MM.1S (cell line): ENCODE measurements around the gene ADRB1.

ENCODE experiments used
- DNase-seq: peaks from one replicate; pipeline ENCODE4 v3.0.0-alpha.2; 2015
- H2AFZ ChIP-seq: fragments of 300-600 bp; sonication (generic); 2 replicates; pipeline ENCODE4 v1.6.0; 2016; ENCODE audit warnings: antibody characterized with exemption, low read length
- H3F3A ChIP-seq: fragments of 300-600 bp; sonication (generic); 2 replicates; pipeline ENCODE4 v1.6.1; 2016; ENCODE audit warnings: mild to moderate bottlenecking, antibody characterized with exemption, low read length, moderate library complexity, mixed read lengths; ENCODE audit not compliant: insufficient read depth
- H3K27ac ChIP-seq: fragments of 300-600 bp; sonication (generic); 2 replicates; pipeline ENCODE4 v1.5.1; 2016; ENCODE audit warnings: mild to moderate bottlenecking, low read length
- H3K27me3 ChIP-seq: fragments of 300-600 bp; sonication (generic); replicated peaks from 2 replicates; pipeline ENCODE4 v1.6.0; 2016; ENCODE audit warnings: low read length; ENCODE audit not compliant: insufficient read depth
- H3K36me3 ChIP-seq: fragments of 300-600 bp; sonication (generic); replicated peaks from 2 replicates; pipeline ENCODE4 v1.6.1; 2016; ENCODE audit warnings: mild to moderate bottlenecking, low read length, mixed read lengths; ENCODE audit not compliant: insufficient read depth
- H3K4me1 ChIP-seq: fragments of 300-600 bp; sonication (generic); 2 replicates; pipeline ENCODE4 v1.6.1; 2016; ENCODE audit warnings: low read length, mixed read lengths
- H3K4me2 ChIP-seq: fragments of 300-600 bp; sonication (generic); 2 replicates; pipeline ENCODE4 v1.6.0; 2016; ENCODE audit warnings: low read depth, low read length
- H3K4me3 ChIP-seq: fragments of 300-600 bp; sonication (generic); 2 replicates; pipeline ENCODE4 v1.5.1; 2016; ENCODE audit warnings: low read length, mixed read lengths
- H3K79me2 ChIP-seq: fragments of 300-600 bp; sonication (generic); 2 replicates; pipeline ENCODE4 v1.6.1; 2016; ENCODE audit warnings: mixed run types, low read length, mixed read lengths
- H3K9ac ChIP-seq: fragments of 300-600 bp; sonication (generic); 2 replicates; pipeline ENCODE4 v1.6.1; 2016; ENCODE audit warnings: low read length, mixed read lengths
- H3K9me2 ChIP-seq: fragments of 300-600 bp; sonication (generic); replicated peaks from 2 replicates; pipeline ENCODE4 v1.6.1; 2016; ENCODE audit warnings: mild to moderate bottlenecking, low read length, mixed read lengths; ENCODE audit not compliant: insufficient read depth
- H3K9me3 ChIP-seq: fragments of 300-600 bp; sonication (generic); replicated peaks from 2 replicates; pipeline ENCODE4 v1.6.1; 2016; ENCODE audit warnings: mild to moderate bottlenecking, low read length, mixed read lengths; ENCODE audit not compliant: insufficient read depth
- H4K20me1 ChIP-seq: fragments of 300-600 bp; sonication (generic); 2 replicates; pipeline ENCODE4 v1.6.1; 2016; ENCODE audit warnings: mild to moderate bottlenecking, low read length, moderate library complexity, mixed read lengths; ENCODE audit not compliant: insufficient read depth
- EZH2 ChIP-seq: fragments of 300-600 bp; sonication (generic); optimal IDR thresholded peaks from 2 replicates; pipeline ENCODE3; 2017; ENCODE audit warnings: low read depth, mild to moderate bottlenecking, antibody characterized with exemption, low read length, mixed read lengths
- EZH2phosphoT487 ChIP-seq: fragments of 300-600 bp; sonication (generic); IDR thresholded peaks from 2 replicates; pipeline ENCODE4 v1.6.1; 2018; ENCODE audit warnings: antibody characterized with exemption, low read length
- TF ChIP-seq, protein P1 (sequence below): fragments of 300-600 bp; sonication (generic); IDR thresholded peaks from 2 replicates; pipeline ENCODE4 v1.5.1; 2016; ENCODE audit warnings: antibody characterized with exemption, low read length, mixed read lengths

ADRB1 gene

DNA sequence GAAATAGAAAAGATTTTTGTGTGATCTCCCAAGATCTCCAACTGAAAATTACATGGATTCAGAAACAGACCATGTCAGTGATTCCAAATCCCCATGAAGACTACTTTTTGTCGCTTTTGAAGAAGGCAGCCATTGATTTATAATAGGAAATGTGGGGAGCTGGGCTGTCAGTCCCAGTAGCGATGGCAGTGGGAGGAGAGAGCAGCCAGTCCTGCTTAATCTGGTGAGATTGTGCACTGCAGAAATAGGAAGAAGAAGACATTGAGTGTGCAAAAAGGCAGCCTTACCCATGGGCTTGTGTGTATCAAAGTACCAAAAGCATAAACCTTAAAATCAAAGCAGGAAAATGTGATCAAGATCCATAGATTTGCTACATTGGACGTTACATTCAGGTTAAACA is 4.8 kb downstream of the ADRB1 start:
- Histone ChIP-seq H3K9me3 (no peaks in the 10 kb centered on the region), H3K4me3 (no peak overlapping the region), H2AFZ (no peak overlapping the region), H3K27me3 (no peaks in the 10 kb centered on the region), H3K9ac (no peak overlapping the region), H4K20me1 (no peaks in the 10 kb centered on the region), H3F3A (no peaks in the 10 kb centered on the region), H3K9me2 (no peaks in the 10 kb centered on the region), H3K36me3 (no peaks in the 10 kb centered on the region), H3K79me2 (no peaks in the 10 kb centered on the region), H3K4me2 (no peak overlapping the region), H3K4me1 (no peaks in the 10 kb centered on the region), H3K27ac (no peak overlapping the region)
- TF ChIP-seq, protein P1, sequence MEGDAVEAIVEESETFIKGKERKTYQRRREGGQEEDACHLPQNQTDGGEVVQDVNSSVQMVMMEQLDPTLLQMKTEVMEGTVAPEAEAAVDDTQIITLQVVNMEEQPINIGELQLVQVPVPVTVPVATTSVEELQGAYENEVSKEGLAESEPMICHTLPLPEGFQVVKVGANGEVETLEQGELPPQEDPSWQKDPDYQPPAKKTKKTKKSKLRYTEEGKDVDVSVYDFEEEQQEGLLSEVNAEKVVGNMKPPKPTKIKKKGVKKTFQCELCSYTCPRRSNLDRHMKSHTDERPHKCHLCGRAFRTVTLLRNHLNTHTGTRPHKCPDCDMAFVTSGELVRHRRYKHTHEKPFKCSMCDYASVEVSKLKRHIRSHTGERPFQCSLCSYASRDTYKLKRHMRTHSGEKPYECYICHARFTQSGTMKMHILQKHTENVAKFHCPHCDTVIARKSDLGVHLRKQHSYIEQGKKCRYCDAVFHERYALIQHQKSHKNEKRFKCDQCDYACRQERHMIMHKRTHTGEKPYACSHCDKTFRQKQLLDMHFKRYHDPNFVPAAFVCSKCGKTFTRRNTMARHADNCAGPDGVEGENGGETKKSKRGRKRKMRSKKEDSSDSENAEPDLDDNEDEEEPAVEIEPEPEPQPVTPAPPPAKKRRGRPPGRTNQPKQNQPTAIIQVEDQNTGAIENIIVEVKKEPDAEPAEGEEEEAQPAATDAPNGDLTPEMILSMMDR = no peak
- TF ChIP-seq EZH2 = no peak
- no peak for TF ChIP-seq EZH2phosphoT487
- no peak for DNase-seq

DNA sequence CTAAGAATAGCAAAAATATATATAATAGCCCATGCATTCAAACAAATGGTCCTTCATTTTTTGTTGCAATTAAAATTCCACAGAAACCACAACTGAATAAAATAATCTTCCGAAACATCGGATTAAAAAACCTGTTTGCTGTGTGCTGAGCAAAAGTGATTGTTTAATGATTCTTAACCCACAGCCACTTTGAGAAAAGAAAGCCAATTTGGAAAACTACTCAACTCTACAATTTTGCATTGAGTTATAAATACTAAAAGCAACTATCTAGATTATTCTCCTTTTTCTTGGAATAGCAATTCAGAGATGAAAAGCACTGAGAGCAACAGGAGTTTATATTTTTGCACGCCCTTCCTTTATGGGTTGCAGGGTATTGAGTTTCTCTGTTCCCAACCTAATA is 8.0 kb downstream of the ADRB1 start:
- Histone ChIP-seq H3K4me1 (no peaks in the 10 kb centered on the region), H3K9me3 (no peaks in the 10 kb centered on the region), H3F3A (no peaks in the 10 kb centered on the region), H3K27me3 (no peaks in the 10 kb centered on the region), H3K9ac (no peak overlapping the region), H2AFZ (no peak overlapping the region), H3K27ac (no peak overlapping the region), H3K4me3 (no peak overlapping the region), H3K36me3 (no peaks in the 10 kb centered on the region), H3K9me2 (no peaks in the 10 kb centered on the region), H4K20me1 (no peaks in the 10 kb centered on the region), H3K79me2 (no peaks in the 10 kb centered on the region), H3K4me2 (no peak overlapping the region)
- TF ChIP-seq EZH2 (no peak), EZH2phosphoT487 (no peak)
- TF ChIP-seq, protein P1 = no peak
- no peak for DNase-seq

DNA sequence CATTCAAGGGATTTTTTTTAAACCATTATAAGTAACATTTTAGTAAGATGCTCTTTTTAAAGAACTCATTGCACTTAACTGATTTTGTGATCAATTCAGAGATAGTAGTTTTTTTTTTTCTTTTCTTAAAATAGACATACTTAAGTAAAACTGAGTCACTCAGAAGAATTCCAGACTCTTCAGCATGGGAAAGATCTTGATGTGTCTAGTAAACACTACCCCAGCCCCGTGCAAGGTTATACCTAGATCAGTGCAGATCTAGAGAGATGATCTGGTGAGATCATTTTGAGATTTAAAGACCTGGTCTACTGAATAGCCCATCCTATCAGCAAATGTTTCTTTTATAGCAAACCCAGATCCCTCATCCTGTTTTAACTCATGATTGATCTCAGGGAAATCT is 8.6 kb downstream of the ADRB1 start:
- Histone ChIP-seq H2AFZ (no peak overlapping the region), H3K79me2 (no peaks in the 10 kb centered on the region), H3F3A (no peaks in the 10 kb centered on the region), H3K27me3 (no peaks in the 10 kb centered on the region), H4K20me1 (no peaks in the 10 kb centered on the region), H3K36me3 (no peaks in the 10 kb centered on the region), H3K4me1 (no peaks in the 10 kb centered on the region), H3K27ac (no peak overlapping the region), H3K4me3 (no peak overlapping the region), H3K4me2 (no peak overlapping the region), H3K9me3 (no peaks in the 10 kb centered on the region), H3K9me2 (no peaks in the 10 kb centered on the region), H3K9ac (no peak overlapping the region)
- no peak for DNase-seq
- no peak for TF ChIP-seq EZH2
- TF ChIP-seq, protein P1 = no peak

DNA sequence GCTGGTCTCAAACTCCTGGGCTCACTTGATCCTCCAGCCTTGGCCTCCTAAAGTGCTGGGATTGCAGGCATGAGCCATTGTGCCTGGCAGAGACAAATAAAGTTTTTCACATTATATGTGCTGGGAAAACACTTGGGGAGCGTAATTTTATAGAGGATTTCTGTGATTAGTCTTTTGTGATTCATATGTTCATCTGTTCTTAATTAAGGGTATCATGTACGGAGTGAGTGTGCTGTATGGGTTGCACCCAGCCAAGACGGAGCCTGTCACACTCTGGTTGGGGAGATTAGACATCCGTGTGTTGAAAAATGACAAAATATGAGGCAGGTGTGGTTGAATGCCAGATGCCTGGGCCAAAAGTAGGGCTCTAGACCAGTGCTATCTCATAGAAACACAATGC is 10.3 kb downstream of the ADRB1 start:
- no peak for TF ChIP-seq EZH2
- TF ChIP-seq, protein P1 = no peak
- TF ChIP-seq EZH2phosphoT487 = no peak
- Histone ChIP-seq H3K27me3 (no peaks in the 10 kb centered on the region), H3K4me3 (no peak overlapping the region), H3K9me2 (no peaks in the 10 kb centered on the region), H4K20me1 (no peaks in the 10 kb centered on the region), H3K4me2 (no peak overlapping the region), H3K79me2 (no peaks in the 10 kb centered on the region), H3K27ac (no peak overlapping the region), H3K9me3 (no peaks in the 10 kb centered on the region), H3K36me3 (no peaks in the 10 kb centered on the region), H2AFZ (no peak overlapping the region), H3K9ac (no peak overlapping the region), H3F3A (no peaks in the 10 kb centered on the region), H3K4me1 (no peaks in the 10 kb centered on the region)
- DNase-seq = no peak
